ENCODE data around the gene RPRD2. TPM values are rescaled to one million over a fixed set of nuclear protein-coding genes. Genes with fewer than 3 reads are reported as not detected.
A peak's percentile ranks its signal among the peaks of the same experiment; 100 is the strongest.

The RPRD2 gene
- total RNA-seq, 1 donor from 2014 or later = 8.7 TPM

DNA sequence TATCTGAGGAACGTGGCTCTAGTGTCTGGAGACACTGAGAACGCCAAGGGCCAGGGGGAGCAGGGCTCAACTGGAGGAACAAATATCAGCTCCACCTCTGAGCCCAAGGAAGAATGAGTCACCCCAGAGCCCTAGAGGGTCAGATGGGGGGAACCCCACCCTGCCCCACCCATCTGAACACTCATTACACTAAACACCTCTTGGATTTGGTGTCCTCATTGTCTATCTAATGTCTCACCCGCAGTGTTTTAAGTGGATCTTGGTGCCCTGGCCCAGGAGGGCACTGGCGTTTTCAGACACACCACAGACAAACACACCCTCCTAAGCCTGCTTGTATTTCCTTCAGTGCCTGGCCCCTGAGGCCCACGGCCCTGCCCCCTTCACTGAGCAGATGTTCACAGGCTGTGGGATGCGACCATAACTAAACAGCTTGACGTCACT lies 149.4 kb downstream of the RPRD2 start:
- no peak for DNase-seq (ENCODE audit: low read depth in 2 of 2)

DNA sequence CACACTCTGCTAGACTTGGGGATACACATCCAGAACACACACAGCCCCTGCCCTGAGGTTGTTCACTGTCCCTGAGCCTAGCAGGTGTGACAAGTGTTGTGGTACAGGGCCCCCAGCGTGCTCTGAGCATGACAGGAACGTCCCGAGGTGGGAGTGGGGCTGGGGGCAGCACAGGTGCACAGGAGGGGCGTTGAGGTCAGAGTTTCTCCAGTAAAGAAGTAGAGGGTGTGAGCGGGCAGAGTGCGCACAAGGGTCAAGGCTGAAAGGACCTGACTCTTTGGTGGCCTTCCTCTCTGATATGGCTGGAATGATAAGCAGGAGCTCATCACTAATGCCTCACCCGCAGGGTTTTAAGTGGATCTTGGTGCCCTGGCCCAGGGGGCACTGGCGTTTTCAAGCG lies 150.3 kb downstream of the RPRD2 start:
- no peak for DNase-seq (ENCODE audit: low read depth in 2 of 2)

DNA sequence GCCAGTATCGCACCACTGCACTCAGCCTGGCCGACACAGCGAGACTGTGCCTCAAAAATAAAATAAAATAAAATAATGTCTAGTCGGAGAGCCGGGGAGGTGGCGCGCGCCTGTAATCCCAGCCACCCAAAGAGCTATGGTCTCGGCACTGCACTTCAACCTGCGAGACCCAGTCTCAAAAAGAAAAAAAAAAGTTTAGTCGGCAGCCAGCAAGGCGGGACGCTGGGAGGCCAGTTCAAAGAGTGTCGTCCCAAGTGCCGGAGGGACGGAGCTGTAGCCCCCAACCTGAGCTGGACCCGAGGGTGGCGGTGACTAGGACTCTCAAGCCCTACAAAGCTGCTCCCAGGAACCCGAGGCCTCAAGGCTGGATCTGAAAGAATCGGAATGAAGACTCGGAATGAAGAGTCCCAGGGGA lies 151.0 kb downstream of the RPRD2 start:
- no peak for DNase-seq (ENCODE audit: low read depth in 2 of 2)

DNA sequence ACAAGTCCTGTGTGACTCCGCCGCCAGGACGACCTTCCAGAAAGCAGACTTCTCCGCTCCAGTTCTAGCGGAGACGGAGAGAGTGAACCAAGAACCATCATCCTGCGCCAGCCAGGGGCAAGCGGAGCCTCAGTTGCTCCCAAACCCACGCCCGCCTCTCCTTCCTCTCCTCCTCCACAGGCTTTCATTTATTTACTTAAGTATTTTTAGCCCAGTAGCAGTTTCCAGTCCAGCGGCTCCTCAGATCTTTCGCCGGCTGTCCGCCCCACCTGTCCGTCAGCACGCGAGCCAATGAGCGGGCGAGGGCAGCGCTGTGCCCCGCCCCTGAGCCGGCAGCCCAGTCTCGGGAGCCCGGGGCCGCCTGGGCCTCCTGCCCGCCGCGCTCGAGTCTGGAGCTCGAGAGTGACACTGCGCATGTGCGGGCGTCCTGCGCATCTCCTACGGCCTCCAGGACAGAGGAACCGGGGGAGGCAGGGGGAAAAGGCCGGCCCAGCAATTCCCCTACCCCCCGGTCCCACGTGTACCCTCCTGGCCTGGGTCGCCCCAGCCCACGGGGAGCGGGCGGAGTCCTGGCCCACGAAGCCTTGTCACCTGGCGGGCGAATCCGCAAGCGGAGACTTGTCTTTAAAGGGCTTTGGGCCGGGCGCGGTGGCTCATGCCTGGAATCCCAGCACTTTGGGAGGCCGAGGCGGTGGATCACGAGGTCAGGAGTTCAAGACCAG lies 151.5 kb downstream of the RPRD2 start, which contains the start of gene FALEC:
FALEC (plus strand) TSS at position 425 of the 722 bp plus-strand sequence.
- peak; percentile 72 to 95 for DNase-seq (ENCODE audit: low read depth in 2 of 2)

DNA sequence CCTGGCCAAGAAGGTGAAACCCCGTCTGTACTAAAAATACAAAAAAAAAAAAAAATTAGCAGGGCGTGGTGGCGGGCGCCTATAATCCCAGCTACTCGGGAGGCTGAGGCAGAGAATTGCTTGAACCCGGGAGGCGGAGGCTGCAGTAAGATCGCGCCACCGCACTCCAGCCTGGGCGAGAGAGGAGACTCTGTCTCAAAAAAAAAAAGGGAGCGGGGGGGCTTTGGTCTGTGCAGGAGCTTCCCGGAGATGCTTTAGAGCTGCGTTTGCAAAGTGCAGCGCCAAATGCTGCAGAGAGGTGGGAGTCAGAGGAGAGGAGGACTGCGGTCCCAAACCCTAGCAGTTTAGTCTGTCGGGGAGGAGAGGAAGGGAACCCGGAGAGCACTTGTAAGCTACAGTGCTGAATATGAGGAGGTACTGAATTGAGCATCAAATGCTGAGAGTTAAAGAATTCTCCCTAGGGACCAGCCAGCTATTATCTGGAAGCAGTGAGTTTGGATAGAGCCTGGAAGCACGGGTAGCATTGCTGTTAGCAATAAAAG lies 152.2 kb downstream of the RPRD2 start:
- no peak for DNase-seq (ENCODE audit: low read depth in 2 of 2)

DNA sequence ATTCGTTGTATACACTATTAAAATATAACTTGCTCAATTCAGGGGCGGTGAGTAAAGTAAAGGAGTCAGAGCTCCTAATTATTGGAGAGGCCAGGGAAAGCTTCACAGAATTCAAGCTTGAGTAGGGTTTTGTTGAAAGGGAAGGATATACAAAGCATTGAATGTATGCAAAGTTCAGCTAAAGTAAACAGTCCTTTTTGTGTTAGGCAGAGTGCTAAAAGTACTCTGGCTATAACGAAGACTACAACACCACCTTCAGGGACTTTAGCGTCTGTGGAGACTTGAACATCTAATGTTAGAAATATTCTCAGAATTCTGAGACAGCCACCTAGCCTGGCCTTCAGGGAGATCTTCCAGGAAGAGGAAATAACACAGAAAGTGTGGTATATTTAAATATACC lies 152.7 kb downstream of the RPRD2 start:
- no peak for DNase-seq (ENCODE audit: low read depth in 2 of 2)

DNA sequence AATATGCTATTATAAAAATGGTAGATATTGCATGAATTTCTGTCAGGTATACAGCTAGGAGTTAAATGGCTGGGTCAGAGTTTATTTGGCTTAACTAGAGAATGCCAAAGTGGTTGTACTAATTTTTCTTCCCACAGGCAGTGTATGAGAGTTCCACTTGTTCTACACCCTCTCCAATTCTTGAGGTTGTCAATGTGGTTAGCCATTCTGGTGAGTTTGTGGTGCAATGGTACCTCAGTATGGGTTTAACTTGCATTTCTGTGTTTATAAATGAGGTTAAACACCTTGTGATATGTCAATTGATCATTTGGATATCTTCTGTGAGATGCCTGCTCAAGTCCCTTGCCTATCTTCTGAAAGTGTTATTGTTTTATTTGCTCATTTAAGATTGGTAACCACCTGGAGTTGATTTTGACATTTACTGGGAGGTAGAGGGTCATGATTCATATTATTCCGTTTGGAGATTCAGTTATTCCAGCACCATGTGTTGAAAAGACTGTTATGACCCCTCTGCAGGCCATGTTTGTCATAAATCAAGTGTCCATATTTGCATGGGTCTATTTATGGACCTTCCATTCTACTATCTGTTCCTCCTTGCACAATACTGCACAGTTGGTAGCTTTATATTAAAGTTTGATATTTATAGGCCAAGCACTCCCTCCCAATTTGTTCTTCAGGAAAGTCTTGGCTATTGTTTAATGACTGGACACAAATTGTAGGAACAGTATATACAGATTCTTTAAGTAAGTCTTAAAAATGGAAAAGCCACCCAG lies 157.4 kb downstream of the RPRD2 start:
- DNase-seq (ENCODE audit: low read depth in 2 of 2) = no peak

DNA sequence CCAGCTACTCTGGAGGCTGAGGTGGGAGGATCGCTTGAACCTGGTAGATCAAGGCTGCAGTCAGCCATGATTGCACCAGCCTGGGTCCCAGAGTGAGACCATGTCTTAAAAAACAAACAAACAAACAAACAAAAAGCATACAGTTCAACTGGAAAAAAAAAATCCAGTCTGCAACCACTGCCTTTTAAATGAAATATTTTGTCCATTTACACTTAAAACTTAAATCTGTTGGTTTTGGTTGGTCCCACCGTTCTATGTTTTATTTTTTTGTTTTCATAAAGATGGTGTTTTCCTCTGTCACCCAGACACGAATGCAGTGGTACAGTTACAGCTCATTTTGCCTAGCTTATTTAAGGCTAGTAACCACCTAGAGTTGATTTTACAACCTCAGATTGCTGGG lies 161.4 kb downstream of the RPRD2 start:
- DNase-seq (ENCODE audit: low read depth in 2 of 2) = no peak

Other genes starting within 250 kb of the RPRD2 start
- 37.9 and 56.5 TPM in 2 replicates for gene PLEKHO1, start 214.2 kb upstream of the RPRD2 start, total RNA-seq
- 10.0 and 23.2 TPM in 2 replicates for gene ANP32E, start 128.0 kb upstream of the RPRD2 start, total RNA-seq
- gene CA14, start 106.4 kb upstream of the RPRD2 start, total RNA-seq = not detected in 2 replicates
- 139 and 159 TPM in 2 replicates for gene APH1A, start 95.1 kb upstream of the RPRD2 start, total RNA-seq
- 8.1 and 11.8 TPM in 2 replicates for gene C1orf54, start 91.4 kb upstream of the RPRD2 start, total RNA-seq
- gene CIART, start 81.6 kb upstream of the RPRD2 start, total RNA-seq = 0.77 and 2.0 TPM in 2 replicates
- 39.4 and 47.4 TPM in 2 replicates for gene MRPS21, start 70.3 kb upstream of the RPRD2 start, total RNA-seq
- 25.3 and 25.9 TPM in 2 replicates for gene PRPF3, start 42.6 kb upstream of the RPRD2 start, total RNA-seq
- gene TARS2, start 123.3 kb downstream of the RPRD2 start, total RNA-seq = 9.5 and 15.4 TPM in 2 replicates
- under 0.01 TPM in 2 replicates for gene ECM1, start 144.0 kb downstream of the RPRD2 start, total RNA-seq
- not detected in 2 replicates for gene FALEC, start 151.6 kb downstream of the RPRD2 start, total RNA-seq
- 0.13 and 0.25 TPM in 2 replicates for gene ADAMTSL4, start 185.3 kb downstream of the RPRD2 start, total RNA-seq
- 149 and 187 TPM in 2 replicates for gene MCL1, start 215.5 kb downstream of the RPRD2 start, total RNA-seq

Data from dermis microvascular lymphatic vessel endothelial cell (primary cell).